SK-N-SH (cell line): Measurements from ENCODE around the gene KRT13. TPM values are rescaled to one million over a fixed set of nuclear protein-coding genes. Genes with fewer than 3 reads are reported as not detected.

Source experiments
- CTCF ChIA-PET: fragments of 300-600, 350-600 bp; formaldehyde crosslinking; extraction: SDS; loops from one replicate; lab custom pipeline; 2021; lab: Yijun Ruan, JAX
- POLR2A ChIA-PET: fragments of 350-600 bp; sonication (Branson Sonifier 250); formaldehyde crosslinking; extraction: SDS; loops from one replicate; lab custom pipeline; 2020; ENCODE audit warnings: antibody characterized with exemption, inconsistent platforms; lab: Yijun Ruan, JAX
- DNase-seq: peaks from one replicate; pipeline ENCODE4 v3.0.0; 2012
- H2AFZ ChIP-seq: fragments of 200-600 bp; sonication (generic); 2 replicates; pipeline ENCODE4 v1.8.1; 2016; ENCODE audit warnings: antibody characterized with exemption, mild to moderate bottlenecking, low read depth
- H3F3A ChIP-seq: fragments of 200-600 bp; sonication (generic); replicated peaks from 2 replicates; pipeline ENCODE3; 2016; ENCODE audit warnings: antibody characterized with exemption, mild to moderate bottlenecking; ENCODE audit not compliant: insufficient read depth
- H3K27ac ChIP-seq, 2 experiments: fragments of 200-500 bp in 1 of 2; fragments of 200-600 bp in 1 of 2; sonication (Bioruptor generic) in 1 of 2; sonication (generic), shearing (Covaris generic) in 1 of 2; 2 replicates each; pipeline versions ENCODE4 v1.5.1 to v1.6.1; 2014 to 2016; ENCODE audit warnings: low read depth in 2 of 2, inconsistent platforms in 1 of 2, low read length in 1 of 2, mild to moderate bottlenecking in 1 of 2, mixed read lengths in 1 of 2
- H3K27me3 ChIP-seq: fragments of 200-600 bp; sonication (generic), shearing (Covaris generic); 2 replicates; pipeline ENCODE4 v1.6.1; 2016; ENCODE audit warnings: mixed run types; ENCODE audit not compliant: insufficient read depth
- H3K36me3 ChIP-seq, 2 experiments: fragments of 200-500 bp in 1 of 2; fragments of 200-600 bp in 1 of 2; sonication (Bioruptor generic) in 1 of 2; sonication (generic) in 1 of 2; replicated peaks in 1 of 2; 2 replicates each; pipeline versions ENCODE3 to v1.5.1; 2014 to 2016; ENCODE audit warnings: low read length in 1 of 2, mild to moderate bottlenecking in 1 of 2; ENCODE audit not compliant: insufficient read depth in 2 of 2, control insufficient read depth in 1 of 2
- H3K4me1 ChIP-seq, 2 experiments: fragments of 200-500 bp in 1 of 2; fragments of 200-600 bp in 1 of 2; sonication (Bioruptor generic) in 1 of 2; sonication (generic), shearing (Covaris generic) in 1 of 2; 2 replicates each; pipeline versions ENCODE4 v1.5.1 to v1.6.1; 2014 to 2016; ENCODE audit warnings: low read depth in 1 of 2, low read length in 1 of 2, mixed run types in 1 of 2; ENCODE audit not compliant: insufficient read depth in 2 of 2, control insufficient read depth in 1 of 2
- H3K4me2 ChIP-seq: fragments of 200-600 bp; sonication (generic), shearing (Covaris generic); 2 replicates; pipeline ENCODE4 v1.6.1; 2017; ENCODE audit warnings: mixed run types
- H3K4me3 ChIP-seq, 2 experiments: fragments of 200-500 bp in 1 of 2; fragments of 200-600 bp in 1 of 2; sonication (Bioruptor generic) in 1 of 2; sonication (generic), shearing (Covaris generic) in 1 of 2; 2 replicates each; pipeline versions ENCODE4 v1.5.1 to v1.8.1; 2014 to 2016; ENCODE audit warnings: low read depth in 2 of 2, inconsistent platforms in 1 of 2, low read length in 1 of 2, mild to moderate bottlenecking in 1 of 2, mixed read lengths in 1 of 2, moderate library complexity in 1 of 2
- H3K79me2 ChIP-seq: fragments of 200-600 bp; sonication (generic); 2 replicates; pipeline ENCODE4 v1.8.1; 2017; ENCODE audit warnings: mild to moderate bottlenecking; ENCODE audit not compliant: insufficient read depth
- H3K9ac ChIP-seq: fragments of 200-600 bp; sonication (generic); 2 replicates; pipeline ENCODE4 v1.6.1; 2017; ENCODE audit warnings: mixed run types
- H3K9me2 ChIP-seq: fragments of 200-600 bp; sonication (generic); 2 replicates; pipeline ENCODE4 v1.6.1; 2017; ENCODE audit warnings: mixed run types
- H3K9me3 ChIP-seq: fragments of 200-600 bp; sonication (generic); 2 replicates; pipeline ENCODE4 v1.6.1; 2017; ENCODE audit warnings: mixed run types, mild to moderate bottlenecking, moderate library complexity
- H4K20me1 ChIP-seq: fragments of 200-600 bp; sonication (generic); 2 replicates; pipeline ENCODE4 v1.6.1; 2017; ENCODE audit warnings: mild to moderate bottlenecking, mixed run types; ENCODE audit not compliant: insufficient read depth
- FOXM1 ChIP-seq: IDR thresholded peaks from 2 replicates; pipeline ENCODE4 v1.4.0; 2012; ENCODE audit warnings: low read depth, mild to moderate bottlenecking
- GABPA ChIP-seq: IDR thresholded peaks from 2 replicates; pipeline ENCODE4 v1.4.0; 2012; ENCODE audit warnings: low read depth, mild to moderate bottlenecking
- PBX3 ChIP-seq: IDR thresholded peaks from 2 replicates; pipeline ENCODE4; 2012
- RAD21 ChIP-seq: IDR thresholded peaks from 2 replicates; pipeline ENCODE4 v1.6.1; 2012; ENCODE audit warnings: mild to moderate bottlenecking, low read length
- RFX5 ChIP-seq: IDR thresholded peaks from 2 replicates; pipeline ENCODE4 v1.6.1; 2012; ENCODE audit warnings: mild to moderate bottlenecking, improper control_type of control experiment, low read length
- TCF12 ChIP-seq: IDR thresholded peaks from 2 replicates; pipeline ENCODE4 v1.4.0; 2012
- USF1 ChIP-seq: IDR thresholded peaks from 2 replicates; pipeline ENCODE4 v1.4.0; 2012; ENCODE audit warnings: low read depth, borderline replicate concordance
- WGBS: methylation state at CpG from one replicate; pipeline ENCODE4 v1.1.6; 2017; ENCODE audit warnings: low lambda C conversion rate; 5-methylcytosine and 5-hydroxymethylcytosine counted together
- polyA plus RNA-seq, 3 experiments: library from polyadenylated mRNA; depleted of rRNA; stranded (reverse); fragments of >200 nt; gene quantifications; 2 replicates each; pipeline ENCODE4 v1.2.3, GENCODE V29; 2012

The KRT13 gene
- polyA plus RNA-seq, 1 of the 3 experiments (the other 2 are of a cell fraction), result 0.39 TPM

- TF ChIP-seq USF1, result no peak
- peak overlapping the region; percentile 64 for H3K4me2 ChIP-seq
- H3K9me2 ChIP-seq, result no peaks in the 10 kb centered on the region
- H3K4me3 ChIP-seq, result no peak overlapping the region
- no peaks in the 10 kb centered on the region for H3K36me3 ChIP-seq
- 91% methylated on average over 10 of the region's 10 CpGs for WGBS
- peak overlapping the region; percentile 53; the same call in 1 of the 2 replicates for H2AFZ ChIP-seq
- H3K79me2 ChIP-seq, result no peaks in the 10 kb centered on the region
- peak overlapping the region; percentile 94 to 99 for H3K27ac ChIP-seq
- H3K9me3 ChIP-seq, result no peaks in the 10 kb centered on the region
- peaks cover 31 to 49% of the 10 kb centered on the region in 2 experiments for H3K4me1 ChIP-seq
- ChIA-PET CTCF (interaction anchor here (1.0 to 10.6 kb wide), 6 partner anchors 8 to 119 kb away, joined by 3 to 144 read pairs (median 10); no protein-coding TSS in a partner anchor), POLR2A (interaction anchor here (1.6 to 2.8 kb wide), 4 partner anchors 9 to 160 kb away, joined by 4 to 30 read pairs (median 10); partner anchors contain the start of gene KRT15)
- H3F3A ChIP-seq, result peaks cover 17% of the 10 kb centered on the region
- DNase-seq, result no peak
- H4K20me1 ChIP-seq, result no peaks in the 10 kb centered on the region
- H3K27me3 ChIP-seq, result no peaks in the 10 kb centered on the region
- peak overlapping the region; percentile 52; the same call in 1 of the 2 replicates for H3K9ac ChIP-seq
These were observed 23.5 kb upstream of the KRT13 start for GRCh38 chr17:41528959-41529353.

- no peak for DNase-seq
- WGBS, result 94% methylated on average over 56 of the region's 62 CpGs
- CTCF ChIA-PET, result interaction anchor here (0.9 to 10.6 kb wide), 2 partner anchors 11 to 21 kb away, joined by 3 to 144 read pairs; no protein-coding TSS in a partner anchor
These were observed 21.9 kb upstream of the KRT13 start for GRCh38 chr17:41527063-41528023.

GRCh38 chr17:41524261-41524660 is 18.8 kb upstream of the KRT13 start:
- TF ChIP-seq RFX5 (no peak), FOXM1 (no peak), PBX3 (0 out of 2 replicates have a peak, but pooled peaks have one; percentile 6), RAD21 (no peak)
- H3K36me3 ChIP-seq, result no peaks in the 10 kb centered on the region
- 87% methylated on average over 10 of the region's 11 CpGs for WGBS
- no peaks in the 10 kb centered on the region for H3K9me3 ChIP-seq
- H3K4me1 ChIP-seq, result peaks cover 47 to 62% of the 10 kb centered on the region in 2 experiments
- no peaks in the 10 kb centered on the region for H3K9me2 ChIP-seq
- ChIA-PET CTCF (interaction anchor here (0.6 to 10.6 kb wide), 10 partner anchors 9 to 1073 kb away, joined by 3 to 144 read pairs (median 4); no protein-coding TSS in a partner anchor), POLR2A (interaction anchor here (1.3 kb wide), 1 partner anchor 24 kb away, joined by 9 read pairs; no protein-coding TSS in a partner anchor)
- H2AFZ ChIP-seq, result no peak overlapping the region; the same call in 1 of the 2 replicates
- DNase-seq, result no peak
- peak overlapping the region; percentile 66 for H3K4me2 ChIP-seq
- H3K79me2 ChIP-seq, result no peaks in the 10 kb centered on the region
- peak overlapping the region; percentile 45 to 86; a peak in 3 of 4 replicates for H3K27ac ChIP-seq
- H3F3A ChIP-seq, result peaks cover 7% of the 10 kb centered on the region
- no peaks in the 10 kb centered on the region for H3K27me3 ChIP-seq
- H4K20me1 ChIP-seq, result no peaks in the 10 kb centered on the region
- no peak overlapping the region for H3K9ac ChIP-seq
- H3K4me3 ChIP-seq, result no peak overlapping the region

More at GRCh38 chr17:41527063-41528023, 21.9 kb upstream of the KRT13 start:
- Histone ChIP-seq H4K20me1 (no peaks in the 10 kb centered on the region), H3K27ac (no peak overlapping the region; a peak in 1 of 4 replicates), H3K27me3 (no peaks in the 10 kb centered on the region), H3K4me3 (no peak overlapping the region), H3K36me3 (no peaks in the 10 kb centered on the region), H3K9ac (no peak overlapping the region), H3K4me1 (peaks cover 45 to 60% of the 10 kb centered on the region in 2 experiments), H3K9me3 (no peaks in the 10 kb centered on the region), H3K79me2 (no peaks in the 10 kb centered on the region), H3K9me2 (no peaks in the 10 kb centered on the region), H3F3A (peaks cover 17% of the 10 kb centered on the region), H2AFZ (no peak overlapping the region), H3K4me2 (no peak overlapping the region)
- TF ChIP-seq GABPA, result no peak
- TF ChIP-seq TCF12, result no peak
- POLR2A ChIA-PET, result no interaction called here
